SK-N-SH (cell line): ENCODE results near the gene DYRK2. TPM values are rescaled to one million over a fixed set of nuclear protein-coding genes. Genes with fewer than 3 reads are reported as not detected.

Experiments used
- CTCF ChIA-PET: fragments of 300-600, 350-600 bp; formaldehyde crosslinking; extraction: SDS; loops from one replicate; lab custom pipeline; 2021; lab: Yijun Ruan, JAX
- POLR2A ChIA-PET: fragments of 350-600 bp; sonication (Branson Sonifier 250); formaldehyde crosslinking; extraction: SDS; loops from one replicate; lab custom pipeline; 2020; ENCODE audit warnings: antibody characterized with exemption, inconsistent platforms; lab: Yijun Ruan, JAX
- DNase-seq: peaks from one replicate; pipeline ENCODE4 v3.0.0; 2012
- H2AFZ ChIP-seq: fragments of 200-600 bp; sonication (generic); 2 replicates; pipeline ENCODE4 v1.8.1; 2016; ENCODE audit warnings: antibody characterized with exemption, mild to moderate bottlenecking, low read depth
- H3F3A ChIP-seq: fragments of 200-600 bp; sonication (generic); replicated peaks from 2 replicates; pipeline ENCODE3; 2016; ENCODE audit warnings: antibody characterized with exemption, mild to moderate bottlenecking; ENCODE audit not compliant: insufficient read depth
- H3K27ac ChIP-seq, 2 experiments: fragments of 200-500 bp in 1 of 2; fragments of 200-600 bp in 1 of 2; sonication (Bioruptor generic) in 1 of 2; sonication (generic), shearing (Covaris generic) in 1 of 2; 2 replicates each; pipeline versions ENCODE4 v1.5.1 to v1.6.1; 2014 to 2016; ENCODE audit warnings: low read depth in 2 of 2, inconsistent platforms in 1 of 2, low read length in 1 of 2, mild to moderate bottlenecking in 1 of 2, mixed read lengths in 1 of 2
- H3K27me3 ChIP-seq: fragments of 200-600 bp; sonication (generic), shearing (Covaris generic); 2 replicates; pipeline ENCODE4 v1.6.1; 2016; ENCODE audit warnings: mixed run types; ENCODE audit not compliant: insufficient read depth
- H3K36me3 ChIP-seq, 2 experiments: fragments of 200-500 bp in 1 of 2; fragments of 200-600 bp in 1 of 2; sonication (Bioruptor generic) in 1 of 2; sonication (generic) in 1 of 2; replicated peaks in 1 of 2; 2 replicates each; pipeline versions ENCODE3 to v1.5.1; 2014 to 2016; ENCODE audit warnings: low read length in 1 of 2, mild to moderate bottlenecking in 1 of 2; ENCODE audit not compliant: insufficient read depth in 2 of 2, control insufficient read depth in 1 of 2
- H3K4me1 ChIP-seq, 2 experiments: fragments of 200-500 bp in 1 of 2; fragments of 200-600 bp in 1 of 2; sonication (Bioruptor generic) in 1 of 2; sonication (generic), shearing (Covaris generic) in 1 of 2; 2 replicates each; pipeline versions ENCODE4 v1.5.1 to v1.6.1; 2014 to 2016; ENCODE audit warnings: low read depth in 1 of 2, low read length in 1 of 2, mixed run types in 1 of 2; ENCODE audit not compliant: insufficient read depth in 2 of 2, control insufficient read depth in 1 of 2
- H3K4me2 ChIP-seq: fragments of 200-600 bp; sonication (generic), shearing (Covaris generic); 2 replicates; pipeline ENCODE4 v1.6.1; 2017; ENCODE audit warnings: mixed run types
- H3K4me3 ChIP-seq, 2 experiments: fragments of 200-500 bp in 1 of 2; fragments of 200-600 bp in 1 of 2; sonication (Bioruptor generic) in 1 of 2; sonication (generic), shearing (Covaris generic) in 1 of 2; 2 replicates each; pipeline versions ENCODE4 v1.5.1 to v1.8.1; 2014 to 2016; ENCODE audit warnings: low read depth in 2 of 2, inconsistent platforms in 1 of 2, low read length in 1 of 2, mild to moderate bottlenecking in 1 of 2, mixed read lengths in 1 of 2, moderate library complexity in 1 of 2
- H3K79me2 ChIP-seq: fragments of 200-600 bp; sonication (generic); 2 replicates; pipeline ENCODE4 v1.8.1; 2017; ENCODE audit warnings: mild to moderate bottlenecking; ENCODE audit not compliant: insufficient read depth
- H3K9ac ChIP-seq: fragments of 200-600 bp; sonication (generic); 2 replicates; pipeline ENCODE4 v1.6.1; 2017; ENCODE audit warnings: mixed run types
- H3K9me2 ChIP-seq: fragments of 200-600 bp; sonication (generic); 2 replicates; pipeline ENCODE4 v1.6.1; 2017; ENCODE audit warnings: mixed run types
- H3K9me3 ChIP-seq: fragments of 200-600 bp; sonication (generic); 2 replicates; pipeline ENCODE4 v1.6.1; 2017; ENCODE audit warnings: mixed run types, mild to moderate bottlenecking, moderate library complexity
- H4K20me1 ChIP-seq: fragments of 200-600 bp; sonication (generic); 2 replicates; pipeline ENCODE4 v1.6.1; 2017; ENCODE audit warnings: mild to moderate bottlenecking, mixed run types; ENCODE audit not compliant: insufficient read depth
- EP300 ChIP-seq, 2 experiments: IDR thresholded peaks; 2 replicates each; pipeline versions ENCODE4 v1.4.0 to v1.6.1; 2012; ENCODE audit warnings: borderline replicate concordance in 1 of 2, low read depth in 1 of 2, low read length in 1 of 2
- EZH2phosphoT487 ChIP-seq: fragments of 200-600 bp; sonication (generic); IDR thresholded peaks from 2 replicates; pipeline ENCODE4 v1.6.1; 2017; ENCODE audit warnings: low read depth, mixed run types, mild to moderate bottlenecking, antibody characterized with exemption, moderate library complexity, borderline replicate concordance
- FOSL2 ChIP-seq: IDR thresholded peaks from 2 replicates; pipeline ENCODE4 v1.4.0; 2012; ENCODE audit warnings: low read depth, mild to moderate bottlenecking, moderate library complexity, borderline replicate concordance
- FOXJ3 ChIP-seq: sonication (generic); formaldehyde crosslinking; IDR thresholded peaks from 2 replicates; pipeline ENCODE4 v1.5.1; 2020; ENCODE audit warnings: mild to moderate bottlenecking, missing genetic modification reagents
- FOXM1 ChIP-seq: IDR thresholded peaks from 2 replicates; pipeline ENCODE4 v1.4.0; 2012; ENCODE audit warnings: low read depth, mild to moderate bottlenecking
- JUND ChIP-seq: IDR thresholded peaks from 2 replicates; pipeline ENCODE4 v1.4.0; 2012
- MEF2A ChIP-seq: IDR thresholded peaks from 2 replicates; pipeline ENCODE4 v1.4.0; 2012; ENCODE audit warnings: low read depth, borderline replicate concordance
- MXI1 ChIP-seq: IDR thresholded peaks from 2 replicates; pipeline ENCODE4 v1.6.1; 2012; ENCODE audit warnings: mild to moderate bottlenecking, low read depth, low read length, improper control_type of control experiment
- NFIC ChIP-seq: IDR thresholded peaks from 2 replicates; pipeline ENCODE4 v1.4.0; 2012; ENCODE audit warnings: borderline replicate concordance
- POLR2AphosphoS5 ChIP-seq: IDR thresholded peaks from 2 replicates; pipeline ENCODE4 v1.6.1; 2012; ENCODE audit warnings: low read depth, low read length
- RFX5 ChIP-seq: IDR thresholded peaks from 2 replicates; pipeline ENCODE4 v1.6.1; 2012; ENCODE audit warnings: mild to moderate bottlenecking, improper control_type of control experiment, low read length
- RXRA ChIP-seq: IDR thresholded peaks from 2 replicates; pipeline ENCODE4 v1.4.0; 2012; ENCODE audit warnings: low read depth, mild to moderate bottlenecking, borderline replicate concordance
- SIN3A ChIP-seq: IDR thresholded peaks from 2 replicates; pipeline ENCODE4 v1.6.1; 2012; ENCODE audit warnings: low read depth, mild to moderate bottlenecking, low read length, moderate library complexity, borderline replicate concordance
- TAF1 ChIP-seq: IDR thresholded peaks from 2 replicates; pipeline ENCODE4 v1.6.1; 2012; ENCODE audit warnings: low read depth, mild to moderate bottlenecking, low read length, moderate library complexity, borderline replicate concordance
- TCF12 ChIP-seq: IDR thresholded peaks from 2 replicates; pipeline ENCODE4 v1.4.0; 2012
- TEAD4 ChIP-seq: IDR thresholded peaks from 2 replicates; pipeline ENCODE4 v1.4.0; 2012; ENCODE audit warnings: mild to moderate bottlenecking, borderline replicate concordance; ENCODE audit not compliant: insufficient read depth
- YY1 ChIP-seq: IDR thresholded peaks from 2 replicates; pipeline ENCODE4 v1.4.0; 2012; ENCODE audit warnings: low read depth, mild to moderate bottlenecking
- polyA plus RNA-seq, 3 experiments: library from polyadenylated mRNA; depleted of rRNA; stranded (reverse); fragments of >200 nt; gene quantifications; 2 replicates each; pipeline ENCODE4 v1.2.3, GENCODE V29; 2012
- TF ChIP-seq, protein P1 (sequence below): IDR thresholded peaks from 2 replicates; pipeline ENCODE4 v1.4.0; 2012; ENCODE audit warnings: low read depth, borderline replicate concordance
- TF ChIP-seq, protein P2 (sequence below): fragments of 150-350 bp; IDR thresholded peaks from 2 replicates; pipeline ENCODE4 v1.6.1; 2017; ENCODE audit warnings: antibody characterized with exemption, low read length, low read depth, borderline replicate concordance
- TF ChIP-seq, protein P3 (sequence below): IDR thresholded peaks from 2 replicates; pipeline ENCODE4 v1.4.0; 2012; ENCODE audit warnings: low read depth, borderline replicate concordance
- TF ChIP-seq, protein P4 (sequence below): IDR thresholded peaks from 2 replicates; pipeline ENCODE4; 2012
- TF ChIP-seq, protein P5 (sequence below): fragments of 200-600 bp; sonication (generic); IDR thresholded peaks from 2 replicates; pipeline ENCODE4 v1.6.1; 2017; ENCODE audit warnings: antibody characterized with exemption, mild to moderate bottlenecking, moderate library complexity

DYRK2 gene
- polyA plus RNA-seq, 1 of the 3 experiments (the other 2 are of a cell fraction), result 48.8 TPM

DNA sequence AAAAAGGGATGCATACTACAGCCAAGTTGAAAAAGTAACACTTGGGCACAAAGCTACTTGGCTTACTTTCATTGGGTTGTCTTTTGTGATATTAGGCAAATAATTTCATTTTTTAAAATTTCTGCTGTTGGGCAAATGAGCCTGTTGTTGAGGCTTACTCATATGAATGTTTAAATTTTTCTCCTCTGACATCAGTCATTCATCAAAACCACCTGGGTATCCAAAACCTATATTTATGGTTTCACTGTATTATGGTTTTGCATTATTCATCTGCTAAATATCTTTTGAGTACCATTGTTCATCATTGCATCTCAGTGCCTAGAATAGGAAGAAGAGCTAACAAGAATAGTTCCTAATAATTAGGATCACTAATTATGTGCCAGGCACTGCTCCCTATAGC is 28.1 kb downstream of the DYRK2 start:
- no peak for DNase-seq
- Histone ChIP-seq H3K36me3 (peaks cover 0 to 28% of the 10 kb centered on the region in 2 experiments), H4K20me1 (no peaks in the 10 kb centered on the region), H3K9me3 (no peaks in the 10 kb centered on the region), H3K4me2 (no peak overlapping the region), H3K4me1 (peaks cover 0 to 29% of the 10 kb centered on the region in 2 experiments), H3K4me3 (no peak overlapping the region), H3K27ac (peak overlapping the region in 1 of 2 experiments; percentile 99; a peak in 2 of 4 replicates), H2AFZ (no peak overlapping the region), H3K27me3 (no peaks in the 10 kb centered on the region), H3K9me2 (no peaks in the 10 kb centered on the region), H3K9ac (no peak overlapping the region; the same call in 1 of the 2 replicates), H3K79me2 (peaks cover 11% of the 10 kb centered on the region; the same call in 1 of the 2 replicates), H3F3A (peaks cover 50% of the 10 kb centered on the region)
- ChIA-PET CTCF (no interaction called here), POLR2A (no interaction called here)
- TF ChIP-seq, protein P1, sequence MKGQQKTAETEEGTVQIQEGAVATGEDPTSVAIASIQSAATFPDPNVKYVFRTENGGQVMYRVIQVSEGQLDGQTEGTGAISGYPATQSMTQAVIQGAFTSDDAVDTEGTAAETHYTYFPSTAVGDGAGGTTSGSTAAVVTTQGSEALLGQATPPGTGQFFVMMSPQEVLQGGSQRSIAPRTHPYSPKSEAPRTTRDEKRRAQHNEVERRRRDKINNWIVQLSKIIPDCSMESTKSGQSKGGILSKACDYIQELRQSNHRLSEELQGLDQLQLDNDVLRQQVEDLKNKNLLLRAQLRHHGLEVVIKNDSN, result no peak
- no peak for TF ChIP-seq EZH2phosphoT487
- TF ChIP-seq MEF2A, result 0 out of 2 replicates have a peak, but pooled peaks have one; percentile 15
- TF ChIP-seq FOXM1, result no peak
- TF ChIP-seq SIN3A, result no peak
- TF ChIP-seq POLR2AphosphoS5, result peak; percentile 36; the same call in 1 of the 2 replicates
- TF ChIP-seq, protein P2, sequence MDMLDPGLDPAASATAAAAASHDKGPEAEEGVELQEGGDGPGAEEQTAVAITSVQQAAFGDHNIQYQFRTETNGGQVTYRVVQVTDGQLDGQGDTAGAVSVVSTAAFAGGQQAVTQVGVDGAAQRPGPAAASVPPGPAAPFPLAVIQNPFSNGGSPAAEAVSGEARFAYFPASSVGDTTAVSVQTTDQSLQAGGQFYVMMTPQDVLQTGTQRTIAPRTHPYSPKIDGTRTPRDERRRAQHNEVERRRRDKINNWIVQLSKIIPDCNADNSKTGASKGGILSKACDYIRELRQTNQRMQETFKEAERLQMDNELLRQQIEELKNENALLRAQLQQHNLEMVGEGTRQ, result no peak
- TF ChIP-seq, protein P3, sequence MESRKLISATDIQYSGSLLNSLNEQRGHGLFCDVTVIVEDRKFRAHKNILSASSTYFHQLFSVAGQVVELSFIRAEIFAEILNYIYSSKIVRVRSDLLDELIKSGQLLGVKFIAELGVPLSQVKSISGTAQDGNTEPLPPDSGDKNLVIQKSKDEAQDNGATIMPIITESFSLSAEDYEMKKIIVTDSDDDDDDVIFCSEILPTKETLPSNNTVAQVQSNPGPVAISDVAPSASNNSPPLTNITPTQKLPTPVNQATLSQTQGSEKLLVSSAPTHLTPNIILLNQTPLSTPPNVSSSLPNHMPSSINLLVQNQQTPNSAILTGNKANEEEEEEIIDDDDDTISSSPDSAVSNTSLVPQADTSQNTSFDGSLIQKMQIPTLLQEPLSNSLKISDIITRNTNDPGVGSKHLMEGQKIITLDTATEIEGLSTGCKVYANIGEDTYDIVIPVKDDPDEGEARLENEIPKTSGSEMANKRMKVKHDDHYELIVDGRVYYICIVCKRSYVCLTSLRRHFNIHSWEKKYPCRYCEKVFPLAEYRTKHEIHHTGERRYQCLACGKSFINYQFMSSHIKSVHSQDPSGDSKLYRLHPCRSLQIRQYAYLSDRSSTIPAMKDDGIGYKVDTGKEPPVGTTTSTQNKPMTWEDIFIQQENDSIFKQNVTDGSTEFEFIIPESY, result no peak
- peak; percentile 57; the same call in 1 of the 2 replicates for TF ChIP-seq TEAD4
- TF ChIP-seq, protein P4, sequence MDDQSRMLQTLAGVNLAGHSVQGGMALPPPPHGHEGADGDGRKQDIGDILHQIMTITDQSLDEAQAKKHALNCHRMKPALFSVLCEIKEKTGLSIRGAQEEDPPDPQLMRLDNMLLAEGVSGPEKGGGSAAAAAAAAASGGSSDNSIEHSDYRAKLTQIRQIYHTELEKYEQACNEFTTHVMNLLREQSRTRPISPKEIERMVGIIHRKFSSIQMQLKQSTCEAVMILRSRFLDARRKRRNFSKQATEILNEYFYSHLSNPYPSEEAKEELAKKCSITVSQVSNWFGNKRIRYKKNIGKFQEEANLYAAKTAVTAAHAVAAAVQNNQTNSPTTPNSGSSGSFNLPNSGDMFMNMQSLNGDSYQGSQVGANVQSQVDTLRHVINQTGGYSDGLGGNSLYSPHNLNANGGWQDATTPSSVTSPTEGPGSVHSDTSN, result peak; percentile 74
- TF ChIP-seq NFIC, result no peak; the same call in 1 of the 2 replicates
- TF ChIP-seq YY1, result no peak
- TF ChIP-seq FOXJ3 (CRISPR knock-in tag), result no peak
- peak; percentile 69 for TF ChIP-seq FOSL2
- TF ChIP-seq RXRA, result no peak
- TF ChIP-seq JUND, result peak; percentile 67
- no peak for TF ChIP-seq RFX5
- TF ChIP-seq, protein P5, sequence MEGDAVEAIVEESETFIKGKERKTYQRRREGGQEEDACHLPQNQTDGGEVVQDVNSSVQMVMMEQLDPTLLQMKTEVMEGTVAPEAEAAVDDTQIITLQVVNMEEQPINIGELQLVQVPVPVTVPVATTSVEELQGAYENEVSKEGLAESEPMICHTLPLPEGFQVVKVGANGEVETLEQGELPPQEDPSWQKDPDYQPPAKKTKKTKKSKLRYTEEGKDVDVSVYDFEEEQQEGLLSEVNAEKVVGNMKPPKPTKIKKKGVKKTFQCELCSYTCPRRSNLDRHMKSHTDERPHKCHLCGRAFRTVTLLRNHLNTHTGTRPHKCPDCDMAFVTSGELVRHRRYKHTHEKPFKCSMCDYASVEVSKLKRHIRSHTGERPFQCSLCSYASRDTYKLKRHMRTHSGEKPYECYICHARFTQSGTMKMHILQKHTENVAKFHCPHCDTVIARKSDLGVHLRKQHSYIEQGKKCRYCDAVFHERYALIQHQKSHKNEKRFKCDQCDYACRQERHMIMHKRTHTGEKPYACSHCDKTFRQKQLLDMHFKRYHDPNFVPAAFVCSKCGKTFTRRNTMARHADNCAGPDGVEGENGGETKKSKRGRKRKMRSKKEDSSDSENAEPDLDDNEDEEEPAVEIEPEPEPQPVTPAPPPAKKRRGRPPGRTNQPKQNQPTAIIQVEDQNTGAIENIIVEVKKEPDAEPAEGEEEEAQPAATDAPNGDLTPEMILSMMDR, result no peak
- TF ChIP-seq EP300 (IDR thresholded peaks at IDR 0.05; ENCODE audit: borderline replicate concordance in 1 of 2, low read depth in 1 of 2, low read length in 1 of 2), result peak in 1 of 2 experiments; percentile 77; a peak in 1 of 4 replicates
- TF ChIP-seq TAF1, result no peak
- peak; percentile 89 for TF ChIP-seq TCF12
- TF ChIP-seq MXI1, result no peak
